ENCODE data around the gene RASA3.

RASA3 gene

DNA sequence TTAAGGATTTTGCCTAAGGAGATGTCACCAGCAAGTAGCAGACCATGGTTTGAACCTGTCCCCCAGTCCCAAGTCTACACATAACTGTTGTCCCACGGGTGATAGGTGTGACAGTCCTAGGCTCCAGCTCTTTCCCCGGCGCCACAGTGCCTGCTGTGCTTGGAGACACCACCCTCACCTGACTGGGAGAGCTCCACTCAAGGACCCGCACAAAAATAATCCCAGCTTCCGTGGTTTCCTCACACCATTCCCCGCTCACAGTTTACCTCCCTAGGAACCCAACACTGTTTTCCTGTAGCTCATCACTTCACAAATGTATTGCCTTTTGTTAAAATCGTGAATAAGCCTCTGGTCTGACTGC, 19.8 kb upstream of the RASA3 start:
- Histone ChIP-seq H3K27me3 (ENCODE audit: insufficient read depth, low read length, poor library complexity, severe bottlenecking) (no peaks in the 10 kb centered on the region), H3K79me2 (ENCODE audit: insufficient read depth, low read length) (no peaks in the 10 kb centered on the region), H2AFZ (ENCODE audit: low read length) (no peak overlapping the region), H4K20me1 (ENCODE audit: insufficient read depth, low read length, poor library complexity, severe bottlenecking) (no peaks in the 10 kb centered on the region), H3K4me1 (ENCODE audit: insufficient read depth, low read length, poor library complexity, severe bottlenecking) (peaks cover 73% of the 10 kb centered on the region), H3K4me2 (ENCODE audit: low read depth, low read length, poor library complexity, severe bottlenecking) (no peak overlapping the region), H3K4me3 (ENCODE audit: low read length, poor library complexity, severe bottlenecking) (no peak overlapping the region), H3K9me3 (ENCODE audit: insufficient read depth, low read depth, low read length) (no peaks in the 10 kb centered on the region), H3K9ac (ENCODE audit: low read depth, low read length, poor library complexity, severe bottlenecking) (no peak overlapping the region), H3K36me3 (ENCODE audit: insufficient read depth, low read length) (no peaks in the 10 kb centered on the region), H3F3A (ENCODE audit: low read depth) (peaks cover 6% of the 10 kb centered on the region), H3K9me2 (replicated peaks; ENCODE audit: low read depth, low read length) (no peaks in the 10 kb centered on the region)
- TF ChIP-seq EZH2phosphoT487 (IDR thresholded peaks at IDR 0.05; ENCODE audit: borderline replicate concordance) = no peak
- TF ChIP-seq, protein P1, sequence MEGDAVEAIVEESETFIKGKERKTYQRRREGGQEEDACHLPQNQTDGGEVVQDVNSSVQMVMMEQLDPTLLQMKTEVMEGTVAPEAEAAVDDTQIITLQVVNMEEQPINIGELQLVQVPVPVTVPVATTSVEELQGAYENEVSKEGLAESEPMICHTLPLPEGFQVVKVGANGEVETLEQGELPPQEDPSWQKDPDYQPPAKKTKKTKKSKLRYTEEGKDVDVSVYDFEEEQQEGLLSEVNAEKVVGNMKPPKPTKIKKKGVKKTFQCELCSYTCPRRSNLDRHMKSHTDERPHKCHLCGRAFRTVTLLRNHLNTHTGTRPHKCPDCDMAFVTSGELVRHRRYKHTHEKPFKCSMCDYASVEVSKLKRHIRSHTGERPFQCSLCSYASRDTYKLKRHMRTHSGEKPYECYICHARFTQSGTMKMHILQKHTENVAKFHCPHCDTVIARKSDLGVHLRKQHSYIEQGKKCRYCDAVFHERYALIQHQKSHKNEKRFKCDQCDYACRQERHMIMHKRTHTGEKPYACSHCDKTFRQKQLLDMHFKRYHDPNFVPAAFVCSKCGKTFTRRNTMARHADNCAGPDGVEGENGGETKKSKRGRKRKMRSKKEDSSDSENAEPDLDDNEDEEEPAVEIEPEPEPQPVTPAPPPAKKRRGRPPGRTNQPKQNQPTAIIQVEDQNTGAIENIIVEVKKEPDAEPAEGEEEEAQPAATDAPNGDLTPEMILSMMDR (conservative IDR thresholded peaks at IDR 0.05; ENCODE audit: low read length) = no peak

DNA sequence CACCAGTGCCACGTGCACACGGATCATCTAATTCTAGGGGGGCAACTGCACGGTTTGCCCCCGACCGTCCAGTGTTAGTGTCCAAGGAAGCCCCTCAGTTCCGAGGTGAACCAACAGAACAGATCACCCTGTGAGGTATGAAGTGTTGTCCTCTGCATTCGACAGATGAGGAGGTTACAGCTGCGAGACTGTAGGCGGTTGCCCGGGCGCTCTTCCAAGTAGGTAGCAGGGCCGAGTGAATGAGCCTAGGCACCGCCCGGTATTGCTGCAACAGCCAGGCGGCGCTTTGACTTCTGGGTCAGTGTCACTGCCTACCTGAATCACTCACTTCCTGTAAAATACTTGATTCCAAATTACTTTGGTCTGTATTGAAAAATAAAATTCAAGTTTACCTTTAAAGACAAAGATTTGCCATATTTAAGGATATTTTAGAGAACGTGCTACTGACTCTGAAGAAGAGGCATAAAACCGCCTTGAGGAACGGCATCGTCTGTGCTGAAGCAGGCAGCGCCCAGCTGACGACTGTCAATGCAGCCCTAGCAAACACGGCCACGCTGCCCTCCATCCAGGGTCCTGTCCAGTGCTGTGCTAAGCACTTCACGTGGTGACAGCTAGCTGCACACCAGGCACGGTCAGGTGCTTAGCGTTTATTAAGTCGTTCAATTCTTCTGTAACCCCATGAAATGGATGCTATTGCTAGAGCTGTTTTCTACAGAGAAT, 19.3 kb upstream of the RASA3 start:
- H3K9me2 ChIP-seq (replicated peaks; ENCODE audit: low read depth, low read length) = no peaks in the 10 kb centered on the region
- H3K4me1 ChIP-seq (ENCODE audit: insufficient read depth, low read length, poor library complexity, severe bottlenecking) = peaks cover 75% of the 10 kb centered on the region
- H2AFZ ChIP-seq (ENCODE audit: low read length) = no peak overlapping the region
- H3K79me2 ChIP-seq (ENCODE audit: insufficient read depth, low read length) = no peaks in the 10 kb centered on the region
- TF ChIP-seq, protein P1 (conservative IDR thresholded peaks at IDR 0.05; ENCODE audit: low read length) = no peak
- no peak for TF ChIP-seq EZH2phosphoT487 (IDR thresholded peaks at IDR 0.05; ENCODE audit: borderline replicate concordance)
- peaks cover 6% of the 10 kb centered on the region for H3F3A ChIP-seq (ENCODE audit: low read depth)
- no peaks in the 10 kb centered on the region for H3K27me3 ChIP-seq (ENCODE audit: insufficient read depth, low read length, poor library complexity, severe bottlenecking)
- no peaks in the 10 kb centered on the region for H3K36me3 ChIP-seq (ENCODE audit: insufficient read depth, low read length)
- no peak overlapping the region for H3K4me3 ChIP-seq (ENCODE audit: low read length, poor library complexity, severe bottlenecking)
- H3K9me3 ChIP-seq (ENCODE audit: insufficient read depth, low read depth, low read length) = no peaks in the 10 kb centered on the region
- no peak overlapping the region for H3K4me2 ChIP-seq (ENCODE audit: low read depth, low read length, poor library complexity, severe bottlenecking)
- H4K20me1 ChIP-seq (ENCODE audit: insufficient read depth, low read length, poor library complexity, severe bottlenecking) = no peaks in the 10 kb centered on the region
- H3K9ac ChIP-seq (ENCODE audit: low read depth, low read length, poor library complexity, severe bottlenecking) = no peak overlapping the region

DNA sequence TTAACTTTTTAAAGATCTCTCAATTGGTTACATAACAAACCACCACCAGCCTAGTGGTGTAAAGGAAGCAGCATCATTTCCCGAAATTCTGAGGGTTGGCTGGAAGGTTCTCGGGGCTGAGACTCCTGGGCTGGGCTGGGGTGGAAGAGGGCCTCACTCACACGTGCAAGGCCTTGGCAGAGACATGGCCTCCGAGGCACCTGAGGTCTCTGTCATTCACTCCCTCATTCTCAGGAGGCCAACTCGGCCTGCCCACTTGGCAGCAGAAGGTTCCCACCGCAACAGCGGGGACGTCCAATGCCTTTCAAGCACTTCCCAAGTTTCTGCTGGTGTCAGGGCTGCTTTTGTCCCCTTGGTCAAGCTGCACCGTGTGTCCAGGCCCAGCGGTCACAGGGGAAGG, 18.6 kb upstream of the RASA3 start:
- Histone ChIP-seq H3F3A (ENCODE audit: low read depth) (peaks cover 6% of the 10 kb centered on the region), H3K79me2 (ENCODE audit: insufficient read depth, low read length) (no peaks in the 10 kb centered on the region), H3K9ac (ENCODE audit: low read depth, low read length, poor library complexity, severe bottlenecking) (no peak overlapping the region), H3K9me2 (replicated peaks; ENCODE audit: low read depth, low read length) (no peaks in the 10 kb centered on the region), H4K20me1 (ENCODE audit: insufficient read depth, low read length, poor library complexity, severe bottlenecking) (no peaks in the 10 kb centered on the region), H3K9me3 (ENCODE audit: insufficient read depth, low read depth, low read length) (no peaks in the 10 kb centered on the region), H3K36me3 (ENCODE audit: insufficient read depth, low read length) (no peaks in the 10 kb centered on the region), H3K4me2 (ENCODE audit: low read depth, low read length, poor library complexity, severe bottlenecking) (no peak overlapping the region), H3K4me1 (ENCODE audit: insufficient read depth, low read length, poor library complexity, severe bottlenecking) (peaks cover 77% of the 10 kb centered on the region), H2AFZ (ENCODE audit: low read length) (no peak overlapping the region), H3K4me3 (ENCODE audit: low read length, poor library complexity, severe bottlenecking) (no peak overlapping the region), H3K27me3 (ENCODE audit: insufficient read depth, low read length, poor library complexity, severe bottlenecking) (no peaks in the 10 kb centered on the region)
- no peak for TF ChIP-seq EZH2phosphoT487 (IDR thresholded peaks at IDR 0.05; ENCODE audit: borderline replicate concordance)
- TF ChIP-seq, protein P1 (conservative IDR thresholded peaks at IDR 0.05; ENCODE audit: low read length) = no peak
